SU-DHL-6 (cell line): ENCODE results near the gene TMCC1.

Source experiments
- EZH2phosphoT487 ChIP-seq: fragments of 200-600 bp; sonication (generic), shearing (Covaris generic); conservative IDR thresholded peaks from 2 replicates; pipeline ENCODE4 v1.6.1; 2018; ENCODE audit warnings: mild to moderate bottlenecking, antibody characterized with exemption, low read length, moderate library complexity, mixed read lengths
- TF ChIP-seq, protein P1 (sequence below): fragments of 200-600 bp; sonication (generic); IDR thresholded peaks from one replicate; pipeline ENCODE4 v1.5.1; 2017; ENCODE audit warnings: antibody characterized with exemption, mild to moderate bottlenecking, low read length, moderate library complexity; ENCODE audit not compliant: insufficient read depth, poor library complexity, severe bottlenecking

DNA sequence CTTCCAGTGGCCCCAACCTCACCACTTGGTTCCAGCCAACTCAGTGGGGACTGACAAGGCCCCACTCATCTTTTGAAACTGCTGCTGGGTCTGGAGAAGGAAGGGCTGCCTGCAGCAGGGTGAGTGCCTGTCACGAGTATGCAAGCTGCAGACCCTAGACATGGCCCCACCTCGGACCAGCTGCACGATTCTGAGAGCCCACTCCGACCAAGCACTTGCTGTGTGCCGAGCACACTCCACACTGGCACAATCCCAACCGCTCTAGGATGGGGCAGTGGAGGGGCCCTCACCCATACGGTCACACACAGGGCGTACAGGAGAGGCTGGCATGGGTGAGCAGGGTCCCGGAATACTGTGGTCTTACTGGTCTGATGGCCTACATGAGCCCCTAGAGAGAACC, 279.1 kb downstream of the TMCC1 start:
- TF ChIP-seq, protein P1, sequence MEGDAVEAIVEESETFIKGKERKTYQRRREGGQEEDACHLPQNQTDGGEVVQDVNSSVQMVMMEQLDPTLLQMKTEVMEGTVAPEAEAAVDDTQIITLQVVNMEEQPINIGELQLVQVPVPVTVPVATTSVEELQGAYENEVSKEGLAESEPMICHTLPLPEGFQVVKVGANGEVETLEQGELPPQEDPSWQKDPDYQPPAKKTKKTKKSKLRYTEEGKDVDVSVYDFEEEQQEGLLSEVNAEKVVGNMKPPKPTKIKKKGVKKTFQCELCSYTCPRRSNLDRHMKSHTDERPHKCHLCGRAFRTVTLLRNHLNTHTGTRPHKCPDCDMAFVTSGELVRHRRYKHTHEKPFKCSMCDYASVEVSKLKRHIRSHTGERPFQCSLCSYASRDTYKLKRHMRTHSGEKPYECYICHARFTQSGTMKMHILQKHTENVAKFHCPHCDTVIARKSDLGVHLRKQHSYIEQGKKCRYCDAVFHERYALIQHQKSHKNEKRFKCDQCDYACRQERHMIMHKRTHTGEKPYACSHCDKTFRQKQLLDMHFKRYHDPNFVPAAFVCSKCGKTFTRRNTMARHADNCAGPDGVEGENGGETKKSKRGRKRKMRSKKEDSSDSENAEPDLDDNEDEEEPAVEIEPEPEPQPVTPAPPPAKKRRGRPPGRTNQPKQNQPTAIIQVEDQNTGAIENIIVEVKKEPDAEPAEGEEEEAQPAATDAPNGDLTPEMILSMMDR = no peak
- no peak for TF ChIP-seq EZH2phosphoT487
